GM18870 (cell line): ENCODE results near the gene DCDC1.
"Not testable (repeated sequence)": the region's sequence is repeated elsewhere in the genome, so short reads cannot be mapped to it uniquely, and the experiment has no call there.

ENCODE experiments used
- ATAC-seq: cut with Tn5 transposase; IDR thresholded peaks from one replicate; pipeline ENCODE4 v1.9.1; 2021; ENCODE audit warnings: moderate library complexity; ENCODE audit not compliant: unreplicated experiment

Gene DCDC1

DNA sequence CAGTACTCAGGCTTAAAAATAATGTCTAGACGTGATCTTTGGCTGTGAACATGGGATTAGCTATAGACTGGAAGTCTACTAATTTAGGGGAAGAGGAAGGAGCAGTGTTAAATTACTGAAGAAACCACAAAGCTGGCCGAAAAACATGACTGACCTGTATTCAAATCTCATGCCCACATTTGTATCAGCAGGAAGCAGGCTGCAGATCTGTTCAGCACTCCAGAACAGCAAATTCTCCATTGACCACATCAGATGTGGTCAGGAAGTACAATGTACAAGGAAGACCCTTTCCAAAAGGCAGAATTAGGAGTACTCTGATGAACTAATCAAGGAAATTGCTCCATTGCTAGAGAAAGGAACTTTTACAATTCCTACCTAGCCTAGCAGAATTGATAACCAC is 31.7 kb downstream of the DCDC1 start:
- no peak for ATAC-seq

- no peak for ATAC-seq
Measured at GRCh38 chr11:31328697-31329096, 40.8 kb downstream of the DCDC1 start.

DNA sequence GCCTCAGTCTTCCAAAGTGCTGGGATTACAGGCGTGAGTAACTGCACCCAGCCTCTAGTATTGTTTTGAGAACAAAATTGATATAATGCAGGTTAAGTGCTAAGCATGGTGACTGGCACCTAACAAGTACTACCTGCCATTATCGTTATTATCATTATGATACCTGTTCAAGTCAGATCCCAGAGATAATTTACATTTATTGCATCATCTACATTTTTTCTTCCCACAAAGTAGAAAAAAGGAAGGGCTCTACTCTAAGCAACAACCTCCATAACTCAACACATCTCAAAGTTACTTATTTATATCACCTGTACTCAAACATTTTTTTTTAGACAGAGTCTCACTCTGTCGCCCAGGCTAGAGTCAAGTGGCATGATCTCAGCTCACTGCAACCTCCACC is 42.1 kb downstream of the DCDC1 start:
- no peak for ATAC-seq

- ATAC-seq, result no peak
Measured at GRCh38 chr11:31326470-31327148, 42.9 kb downstream of the DCDC1 start.

DNA sequence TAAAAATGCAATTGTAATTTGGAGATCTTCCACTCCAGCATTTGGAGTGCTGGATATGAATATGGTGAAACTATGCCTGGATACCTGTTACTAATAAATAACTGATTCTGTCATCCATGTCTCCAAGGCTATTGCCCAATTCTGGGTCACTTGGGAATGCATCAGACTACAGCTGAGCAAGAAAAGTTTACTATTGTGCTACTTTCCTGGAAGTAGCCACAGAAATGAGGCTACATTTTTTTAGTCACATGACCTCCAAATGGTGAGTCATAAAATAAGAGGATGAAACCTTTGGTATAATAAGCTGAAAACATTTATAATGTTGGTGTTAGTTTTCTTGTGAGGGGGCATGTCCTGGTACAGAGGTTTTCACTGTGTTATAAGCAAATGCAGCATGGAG is 44.4 kb downstream of the DCDC1 start:
- no peak for ATAC-seq

DNA sequence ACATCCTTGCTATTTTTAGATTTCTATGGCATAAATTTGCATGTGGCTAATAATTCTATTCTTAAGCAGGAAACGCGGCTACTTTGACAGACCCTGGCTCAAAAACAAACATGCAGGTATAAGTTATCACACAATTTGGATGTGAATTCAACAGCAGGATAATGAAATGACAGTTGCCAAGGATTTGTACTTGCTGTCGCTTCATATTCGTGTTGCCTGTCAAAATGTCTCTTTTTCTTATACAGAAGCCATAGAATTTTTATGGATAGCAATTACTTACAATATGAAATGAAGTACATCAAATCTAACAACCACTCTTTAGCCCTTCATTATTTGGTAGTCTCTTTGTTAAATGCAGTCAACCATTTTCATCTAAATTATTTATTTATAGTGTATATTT is 46.4 kb downstream of the DCDC1 start:
- ATAC-seq, result no peak

GRCh38 chr11:31321494-31321893 is 48.0 kb downstream of the DCDC1 start:
- ATAC-seq, result not testable (repeated sequence)

GRCh38 chr11:31303644-31304180 is 65.8 kb downstream of the DCDC1 start:
- no peak for ATAC-seq

DNA sequence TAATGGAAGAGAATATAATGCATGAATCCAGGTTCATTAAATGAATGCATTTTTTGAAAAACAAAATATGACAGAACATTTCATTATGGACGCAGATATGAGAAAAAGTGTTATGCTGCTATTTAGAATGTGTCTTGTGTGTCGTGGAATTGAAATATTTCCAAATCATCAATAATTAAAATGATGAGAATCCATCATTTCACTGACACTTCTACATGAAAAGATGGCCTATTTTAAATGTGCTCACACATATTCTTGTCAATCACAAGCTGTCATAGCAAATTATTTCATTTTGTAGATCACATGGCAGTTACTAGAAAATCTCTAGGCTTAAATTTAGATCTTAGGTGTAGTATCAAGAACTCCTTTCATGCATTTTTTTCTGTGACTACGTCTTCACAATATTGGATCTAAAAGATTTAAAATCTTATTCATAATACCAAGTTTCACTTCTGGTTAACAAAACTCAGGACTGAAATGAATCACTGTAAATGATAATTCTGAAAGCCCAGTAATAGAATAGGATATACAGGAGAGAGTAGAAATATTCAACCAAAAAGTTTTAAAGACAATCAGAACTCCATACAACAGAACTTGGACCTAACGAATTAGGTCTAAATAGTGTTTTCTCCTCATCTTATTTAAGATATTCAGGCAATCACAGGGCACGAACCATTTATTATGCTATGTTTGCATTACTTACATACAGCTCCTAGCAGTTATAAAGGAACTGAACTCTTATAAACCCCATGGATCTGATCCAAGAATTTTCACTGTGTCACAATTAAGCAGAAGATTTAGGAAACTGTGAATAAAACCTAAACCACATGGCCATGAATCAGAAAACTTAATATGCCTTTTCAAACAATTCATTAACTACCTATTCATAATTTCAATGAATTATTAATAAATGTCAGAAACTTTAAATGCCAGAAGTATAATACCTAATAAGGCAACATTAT is 67.7 kb downstream of the DCDC1 start:
- no peak for ATAC-seq

GRCh38 chr11:31295308-31295707 is 74.2 kb downstream of the DCDC1 start:
- ATAC-seq, result no peak

- ATAC-seq, result not testable (repeated sequence)
Measured at GRCh38 chr11:31273527-31273926, 96.0 kb downstream of the DCDC1 start.

GRCh38 chr11:31267720-31268119 is 101.8 kb downstream of the DCDC1 start:
- ATAC-seq, result no peak

DNA sequence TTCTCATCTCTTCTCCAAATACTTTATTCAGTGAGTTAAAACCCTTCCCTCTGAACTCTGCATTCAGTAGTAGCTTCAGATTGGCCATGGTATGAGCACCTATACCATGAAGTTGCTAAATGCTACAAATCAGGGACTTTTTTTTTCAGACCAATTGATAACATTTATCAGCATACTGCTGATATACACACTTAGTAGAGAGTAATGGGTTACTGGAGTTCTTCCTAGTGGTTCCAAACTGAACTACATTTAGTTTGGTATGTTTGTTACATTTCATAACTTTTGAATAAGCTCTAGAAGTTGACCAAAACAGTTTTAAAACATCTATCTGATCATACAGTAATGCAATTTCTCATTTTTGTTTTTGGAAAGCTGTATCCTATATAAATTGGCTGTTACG is 104.7 kb downstream of the DCDC1 start:
- no peak for ATAC-seq

GRCh38 chr11:31262761-31263160 is 106.8 kb downstream of the DCDC1 start:
- no peak for ATAC-seq

- no peak for ATAC-seq
Measured at GRCh38 chr11:31259797-31260196, 109.7 kb downstream of the DCDC1 start.

DNA sequence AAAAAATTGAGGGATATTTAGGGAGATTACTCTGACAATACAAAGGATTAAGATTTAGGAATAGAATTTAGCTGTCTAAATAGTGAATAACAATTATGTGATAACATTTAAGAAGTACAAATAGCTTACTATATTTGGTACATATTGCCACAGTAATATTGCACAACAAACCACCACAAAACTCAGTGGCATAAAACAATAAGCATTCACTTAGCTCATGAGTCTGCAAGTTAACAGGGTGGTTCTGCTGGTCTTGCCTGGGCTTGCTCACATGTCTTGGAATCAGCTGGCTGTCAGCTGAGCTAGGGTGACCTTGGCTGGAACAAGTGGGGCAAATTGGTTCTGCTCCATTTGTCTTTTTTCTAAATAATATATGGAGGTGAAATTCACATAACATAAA is 115.1 kb downstream of the DCDC1 start:
- no peak for ATAC-seq

DNA sequence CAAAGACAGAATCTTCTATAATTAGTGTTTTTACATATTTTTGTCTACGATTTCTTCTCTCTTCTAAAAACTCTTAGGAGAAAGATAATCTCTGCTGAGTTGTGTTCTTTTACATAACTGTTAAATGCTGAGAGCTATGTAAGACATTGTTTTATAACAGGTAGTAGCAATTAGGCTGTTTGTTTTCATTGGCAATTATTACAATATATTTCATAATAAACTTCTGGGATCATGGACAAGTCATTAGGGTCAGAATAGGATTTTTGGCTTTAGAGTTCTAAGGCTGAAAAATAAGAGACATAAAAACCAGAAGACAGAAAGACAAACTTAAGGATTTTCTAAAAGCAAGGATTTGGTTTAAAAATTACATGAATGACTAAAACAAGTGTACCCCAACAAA is 120.8 kb downstream of the DCDC1 start:
- ATAC-seq, result no peak

DNA sequence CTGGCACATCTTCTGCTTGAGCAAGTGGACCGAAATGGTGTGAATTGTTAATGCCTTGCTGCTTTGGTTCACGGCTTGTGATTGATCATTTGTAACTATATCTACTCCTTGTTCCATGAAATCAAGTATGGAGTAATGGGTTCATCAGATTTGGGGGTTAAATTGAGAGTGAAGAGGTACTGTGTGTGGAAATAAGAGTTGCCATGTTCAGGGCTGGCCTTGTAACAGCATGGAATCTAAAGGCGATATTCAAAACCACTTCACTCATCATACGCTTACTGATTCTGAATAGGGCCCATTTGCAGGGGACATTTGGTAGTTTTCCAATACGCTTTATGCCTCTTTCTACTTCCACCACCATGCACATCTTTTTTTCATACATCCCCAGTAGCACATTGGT is 122.2 kb downstream of the DCDC1 start:
- no peak for ATAC-seq

- no peak for ATAC-seq
Measured at GRCh38 chr11:31246451-31247165, 122.9 kb downstream of the DCDC1 start.

DNA sequence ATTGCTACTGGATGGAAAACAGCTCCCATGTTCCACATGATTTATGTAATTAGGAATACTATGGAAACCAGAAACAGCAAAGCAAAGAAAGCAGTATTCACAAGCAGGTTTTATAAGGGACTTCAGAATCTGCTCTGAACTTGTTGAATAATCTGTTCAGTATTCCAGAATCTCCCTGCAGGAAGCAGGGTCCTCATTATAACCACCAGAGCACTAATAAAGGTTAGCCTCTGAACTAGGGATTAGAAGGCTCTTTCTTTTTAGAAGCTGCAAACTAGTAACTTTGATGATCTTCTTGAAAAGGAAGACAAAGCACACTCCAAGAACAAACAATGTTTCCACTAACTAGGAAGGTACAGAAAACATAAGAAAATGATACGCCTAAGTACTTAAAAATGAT is 125.8 kb downstream of the DCDC1 start:
- no peak for ATAC-seq

DNA sequence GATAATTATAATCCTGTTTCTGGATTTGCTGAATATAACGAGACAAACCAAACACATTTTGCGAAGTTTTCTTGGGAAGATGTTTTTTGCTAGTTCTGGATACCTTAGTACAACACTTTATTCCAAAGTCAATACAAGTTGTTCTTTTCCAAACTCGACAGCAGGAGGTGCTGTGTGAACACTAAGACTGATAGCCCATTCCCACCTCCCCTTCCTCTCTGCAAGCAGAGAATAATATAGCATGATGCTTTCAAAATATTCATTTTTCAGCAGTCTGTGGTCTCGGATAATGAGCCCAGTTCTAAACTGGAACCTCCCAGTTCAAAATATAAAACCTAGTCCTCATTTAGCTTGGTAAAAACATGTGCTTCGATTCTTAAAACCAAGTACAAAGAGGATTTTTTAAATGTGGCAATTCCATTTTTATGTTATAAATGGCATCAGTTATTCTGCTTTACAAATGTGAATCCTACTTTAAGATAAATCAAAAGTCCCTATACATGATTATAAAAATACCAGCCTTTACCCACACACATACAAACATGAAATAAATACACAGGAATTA is 129.1 kb downstream of the DCDC1 start:
- ATAC-seq, result no peak
